LNCaP clone FGC (cell line): ENCODE measurements around the gene OR13C4.

ENCODE experiments used
- DNase-seq: peaks from one replicate; pipeline ENCODE4 v3.0.0-alpha.2; 2011; ENCODE audit warnings: low read depth
- H3K4me3 ChIP-seq: 2 replicates; pipeline ENCODE4 v1.5.1; 2011; ENCODE audit warnings: mild to moderate bottlenecking, low read depth, low read length, control low read depth
- TF ChIP-seq, protein P1 (sequence below): IDR thresholded peaks from 2 replicates; pipeline ENCODE4 v1.5.1; 2012; ENCODE audit warnings: mild to moderate bottlenecking; ENCODE audit not compliant: control insufficient read depth, insufficient read depth; ENCODE audit errors: extremely low read depth

The OR13C4 gene

DNA sequence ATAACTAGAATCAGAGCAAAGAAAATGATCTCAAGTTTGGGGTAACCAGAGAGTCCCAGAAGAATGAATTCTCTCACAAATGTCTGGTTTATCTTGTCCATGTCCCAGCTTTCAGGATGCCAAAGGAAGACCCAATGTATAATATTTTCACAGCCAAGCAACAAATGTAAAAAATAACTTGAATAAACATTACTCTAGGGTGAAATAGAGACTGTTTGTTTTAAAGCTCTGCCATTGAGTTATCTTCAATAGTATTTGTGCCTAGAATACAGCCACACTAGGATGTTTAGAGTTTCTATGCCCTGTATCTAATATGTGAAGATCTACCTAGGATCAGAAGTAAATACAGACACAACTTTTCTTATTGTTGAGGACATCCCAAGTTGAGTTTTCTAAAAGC lies at the start of gene OR13C4:
TSS of gene OR13C4 (minus strand) at position 101 of the 400 bp plus-strand sequence. CDS start at position 101, 0 bp downstream.
- DNase-seq = no peak
- TF ChIP-seq, protein P1, sequence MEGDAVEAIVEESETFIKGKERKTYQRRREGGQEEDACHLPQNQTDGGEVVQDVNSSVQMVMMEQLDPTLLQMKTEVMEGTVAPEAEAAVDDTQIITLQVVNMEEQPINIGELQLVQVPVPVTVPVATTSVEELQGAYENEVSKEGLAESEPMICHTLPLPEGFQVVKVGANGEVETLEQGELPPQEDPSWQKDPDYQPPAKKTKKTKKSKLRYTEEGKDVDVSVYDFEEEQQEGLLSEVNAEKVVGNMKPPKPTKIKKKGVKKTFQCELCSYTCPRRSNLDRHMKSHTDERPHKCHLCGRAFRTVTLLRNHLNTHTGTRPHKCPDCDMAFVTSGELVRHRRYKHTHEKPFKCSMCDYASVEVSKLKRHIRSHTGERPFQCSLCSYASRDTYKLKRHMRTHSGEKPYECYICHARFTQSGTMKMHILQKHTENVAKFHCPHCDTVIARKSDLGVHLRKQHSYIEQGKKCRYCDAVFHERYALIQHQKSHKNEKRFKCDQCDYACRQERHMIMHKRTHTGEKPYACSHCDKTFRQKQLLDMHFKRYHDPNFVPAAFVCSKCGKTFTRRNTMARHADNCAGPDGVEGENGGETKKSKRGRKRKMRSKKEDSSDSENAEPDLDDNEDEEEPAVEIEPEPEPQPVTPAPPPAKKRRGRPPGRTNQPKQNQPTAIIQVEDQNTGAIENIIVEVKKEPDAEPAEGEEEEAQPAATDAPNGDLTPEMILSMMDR = no peak
- H3K4me3 ChIP-seq = no peak within 1 kb of the TSS

DNA sequence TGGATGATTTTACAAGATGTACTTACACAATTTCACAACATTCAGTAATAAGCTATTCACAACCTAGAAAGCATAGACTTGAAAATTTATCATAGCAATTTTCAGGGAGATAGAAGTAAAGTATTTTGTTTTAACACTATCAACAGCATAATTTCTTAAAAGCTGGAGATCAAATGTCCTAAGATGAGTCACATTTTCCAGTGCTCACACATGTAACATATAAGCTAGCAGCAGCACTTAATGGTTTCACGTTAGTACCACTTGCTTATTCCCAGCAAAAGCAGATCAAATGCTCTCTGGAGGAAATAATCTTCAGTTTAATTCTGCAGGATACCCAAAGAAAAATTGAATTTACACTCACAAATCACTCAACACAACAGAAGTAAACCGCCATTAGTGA lies 48.4 kb upstream of the OR13C4 start:
- H3K4me3 ChIP-seq = no peak overlapping the region
- DNase-seq = no peak
- TF ChIP-seq, protein P1 = no peak

DNA sequence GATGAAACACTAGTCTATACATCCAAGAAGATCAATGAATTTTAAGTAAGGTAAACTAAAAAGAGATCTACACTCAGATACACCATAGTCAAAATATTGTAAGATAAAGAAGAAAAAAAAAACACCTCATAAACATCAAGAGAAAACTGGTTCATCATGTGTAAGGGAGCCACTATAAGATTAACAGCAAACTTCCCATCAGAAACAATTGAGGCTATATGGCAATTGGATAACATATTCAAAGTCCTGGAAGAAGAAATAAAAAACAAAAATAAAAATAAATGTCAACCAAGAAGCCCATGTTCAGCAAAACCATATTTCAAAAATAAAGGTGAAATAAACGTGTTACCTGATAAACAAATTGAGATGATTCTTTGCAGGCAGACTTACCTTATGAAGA lies 45.6 kb upstream of the OR13C4 start:
- H3K4me3 ChIP-seq = no peak overlapping the region
- no peak for DNase-seq
- TF ChIP-seq, protein P1 = no peak

DNA sequence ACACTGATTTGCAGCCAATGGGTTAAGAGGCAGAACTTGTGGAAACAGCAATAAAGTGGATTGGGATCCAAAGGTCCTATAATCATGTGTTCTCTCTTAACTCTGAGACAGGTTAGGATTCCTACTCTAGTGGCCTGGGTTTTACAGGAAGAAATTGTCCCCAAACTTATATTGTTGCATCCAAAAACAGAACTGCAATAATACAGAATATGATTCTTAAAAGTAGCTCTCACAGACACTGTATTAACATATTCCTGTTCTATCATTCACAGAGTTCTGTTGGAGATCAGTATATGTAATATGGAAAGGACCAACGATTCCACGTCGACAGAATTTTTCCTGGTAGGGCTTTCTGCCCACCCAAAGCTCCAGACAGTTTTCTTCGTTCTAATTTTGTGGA lies 41.9 kb upstream of the OR13C4 start, which contains the start of gene OR13C8:
TSS of gene OR13C8 (plus strand) at position 301 of the 400 bp plus-strand sequence. CDS start at position 301, 0 bp downstream.
- no peak within 1 kb of the TSS for H3K4me3 ChIP-seq
- TF ChIP-seq, protein P1 = no peak
- no peak for DNase-seq

DNA sequence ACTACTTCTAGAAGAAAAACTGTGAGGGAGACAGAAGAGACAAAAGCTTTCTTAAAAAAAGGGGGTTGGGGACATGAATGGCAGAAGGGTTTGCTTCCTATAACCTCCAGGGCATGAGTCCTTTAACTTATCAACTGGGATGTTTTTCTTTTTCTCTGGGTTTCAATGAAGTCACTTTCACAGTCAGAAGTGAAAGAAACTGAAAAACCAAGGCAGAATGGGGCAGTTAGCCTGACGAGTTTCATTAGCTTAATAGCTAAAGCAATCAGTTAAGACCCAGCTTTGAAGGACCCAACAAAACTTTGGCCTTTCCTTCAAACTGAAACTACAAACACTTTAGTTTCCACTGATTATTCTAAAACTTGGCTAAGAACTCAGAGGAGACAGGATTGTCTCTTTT lies 37.3 kb upstream of the OR13C4 start:
- no peak overlapping the region for H3K4me3 ChIP-seq
- no peak for DNase-seq
- TF ChIP-seq, protein P1 = no peak

DNA sequence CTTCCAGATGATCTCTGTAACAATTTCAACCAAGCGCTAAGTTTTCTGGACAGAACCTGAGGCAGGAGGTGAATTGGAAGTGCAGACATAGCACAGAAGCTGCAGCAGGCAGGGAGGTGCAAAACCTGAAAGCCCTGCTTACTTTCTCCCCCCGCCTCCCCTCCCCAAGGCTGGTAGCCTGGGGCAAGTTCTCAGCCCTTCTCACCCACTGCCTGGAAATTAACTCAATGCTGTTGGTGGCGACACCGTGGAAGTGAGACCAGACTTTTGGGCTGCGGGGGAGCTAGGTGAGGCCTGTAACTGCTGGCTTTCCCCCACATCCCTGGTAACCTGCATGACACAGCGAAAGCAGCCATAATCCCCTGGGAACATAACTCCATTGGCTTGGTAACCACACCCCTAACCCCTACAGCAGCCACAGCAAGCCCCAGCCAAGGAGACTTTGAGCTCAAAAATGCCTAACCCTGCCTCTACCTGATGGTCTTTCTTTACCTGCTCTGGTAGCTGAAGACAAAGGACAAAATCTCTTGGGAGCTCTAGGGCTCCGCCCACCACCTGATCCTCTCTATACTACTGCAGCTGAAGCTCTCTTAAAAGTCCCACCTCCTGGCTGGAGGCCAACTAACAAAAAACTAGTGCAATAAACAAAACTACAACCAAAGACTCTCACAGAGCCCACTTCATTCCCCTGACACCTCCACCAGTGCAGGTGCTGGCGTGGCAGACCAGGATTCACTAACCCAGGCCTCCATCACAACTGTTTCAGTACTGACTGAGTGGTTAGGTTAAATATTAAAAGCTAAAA lies 30.0 kb upstream of the OR13C4 start:
- DNase-seq = no peak
- H3K4me3 ChIP-seq = no peak overlapping the region
- TF ChIP-seq, protein P1 = no peak
